Right renal cortex interstitium (tissue), 3 donors: ENCODE measurements around the gene SH3RF3. TPM values are rescaled to one million over a fixed set of nuclear protein-coding genes. Genes with fewer than 3 reads are reported as not detected.

Source experiments
- DNase-seq, 3 donors: peaks; one replicate each; pipeline ENCODE4 v3.0.0-alpha.2; 2013; ENCODE audit warnings: low read depth in 3 of 3, low spot score in 2 of 3
- polyA plus RNA-seq, 3 donors: library from polyadenylated mRNA; unstranded; fragments of 120-200 nt; gene quantifications; one replicate each; pipeline ENCODE4 v1.2.1, GENCODE V29; 2013; ENCODE audit not compliant: insufficient read length in 3 of 3

The SH3RF3 gene
- polyA plus RNA-seq, 3 donors = 4.3 to 4.5 (median 4.3) TPM

GRCh38 chr2:109344270-109344805 lies 215.3 kb downstream of the SH3RF3 start:
- DNase-seq = no peak

DNA sequence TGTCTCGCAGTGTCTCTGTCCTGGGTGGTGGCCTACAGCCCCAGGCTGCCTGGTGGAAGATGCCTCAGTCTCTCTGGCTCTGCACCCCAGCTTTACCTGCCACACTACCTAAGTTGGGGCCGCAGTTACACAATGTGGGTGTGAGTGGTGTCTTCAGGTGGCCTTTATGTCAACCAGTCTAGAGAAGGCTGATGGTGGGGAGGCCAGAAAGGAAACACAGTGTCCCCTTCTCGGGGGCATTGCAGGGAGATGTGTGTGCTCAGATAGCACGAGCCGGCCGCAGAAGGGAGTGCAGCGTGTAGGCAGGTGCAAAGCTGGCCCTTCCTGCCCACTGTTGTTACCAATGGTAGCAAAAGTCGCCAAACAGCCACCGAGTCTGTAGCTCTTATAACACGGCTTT lies 216.1 kb downstream of the SH3RF3 start:
- no peak for DNase-seq

GRCh38 chr2:109345653-109346480 lies 216.9 kb downstream of the SH3RF3 start:
- no peak for DNase-seq

GRCh38 chr2:109346601-109347228 lies 217.7 kb downstream of the SH3RF3 start:
- no peak for DNase-seq

GRCh38 chr2:109347626-109348025 lies 218.6 kb downstream of the SH3RF3 start:
- DNase-seq = no peak

- no peak for DNase-seq
Measured at GRCh38 chr2:109348190-109348589, 219.2 kb downstream of the SH3RF3 start.

DNA sequence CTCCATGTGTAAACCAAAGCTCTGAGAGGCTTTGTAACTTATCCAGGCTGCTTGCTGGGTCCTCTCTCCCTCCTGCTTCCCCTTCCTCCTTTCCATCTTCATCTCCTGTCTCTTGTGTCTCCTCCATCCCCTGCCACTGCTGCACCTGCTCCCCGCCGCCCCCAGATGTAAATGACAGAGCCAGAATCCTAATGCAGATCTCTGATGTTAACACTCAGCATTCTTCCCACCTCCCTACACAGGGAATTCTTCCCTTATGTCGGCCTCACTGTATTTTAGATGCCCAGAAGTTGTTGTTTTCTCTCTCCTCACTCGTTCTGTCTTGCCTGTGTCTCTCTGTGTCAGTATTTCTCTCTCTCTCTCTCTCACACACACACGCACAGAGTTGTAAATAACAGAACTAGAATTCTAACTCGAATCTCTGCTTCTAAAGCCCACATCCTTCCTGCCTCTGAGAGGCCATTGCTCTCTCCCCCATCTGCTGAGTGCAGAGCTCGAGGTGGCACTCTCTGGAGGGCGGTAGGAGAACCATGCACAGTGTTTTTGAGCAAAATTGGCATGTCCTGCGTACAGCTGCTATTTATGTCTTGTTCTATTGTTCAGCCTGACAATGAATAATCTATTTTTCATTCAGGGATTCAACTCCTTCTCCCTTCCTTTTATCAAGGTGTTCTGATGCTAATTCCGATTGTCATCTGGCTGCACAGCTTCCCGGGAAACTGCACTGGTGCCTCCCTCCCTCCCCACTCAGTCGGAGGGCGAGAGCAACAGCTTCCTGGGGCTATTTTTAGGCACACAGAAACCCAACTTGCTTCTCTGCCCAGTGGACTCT lies 219.9 kb downstream of the SH3RF3 start:
- DNase-seq = no peak

DNA sequence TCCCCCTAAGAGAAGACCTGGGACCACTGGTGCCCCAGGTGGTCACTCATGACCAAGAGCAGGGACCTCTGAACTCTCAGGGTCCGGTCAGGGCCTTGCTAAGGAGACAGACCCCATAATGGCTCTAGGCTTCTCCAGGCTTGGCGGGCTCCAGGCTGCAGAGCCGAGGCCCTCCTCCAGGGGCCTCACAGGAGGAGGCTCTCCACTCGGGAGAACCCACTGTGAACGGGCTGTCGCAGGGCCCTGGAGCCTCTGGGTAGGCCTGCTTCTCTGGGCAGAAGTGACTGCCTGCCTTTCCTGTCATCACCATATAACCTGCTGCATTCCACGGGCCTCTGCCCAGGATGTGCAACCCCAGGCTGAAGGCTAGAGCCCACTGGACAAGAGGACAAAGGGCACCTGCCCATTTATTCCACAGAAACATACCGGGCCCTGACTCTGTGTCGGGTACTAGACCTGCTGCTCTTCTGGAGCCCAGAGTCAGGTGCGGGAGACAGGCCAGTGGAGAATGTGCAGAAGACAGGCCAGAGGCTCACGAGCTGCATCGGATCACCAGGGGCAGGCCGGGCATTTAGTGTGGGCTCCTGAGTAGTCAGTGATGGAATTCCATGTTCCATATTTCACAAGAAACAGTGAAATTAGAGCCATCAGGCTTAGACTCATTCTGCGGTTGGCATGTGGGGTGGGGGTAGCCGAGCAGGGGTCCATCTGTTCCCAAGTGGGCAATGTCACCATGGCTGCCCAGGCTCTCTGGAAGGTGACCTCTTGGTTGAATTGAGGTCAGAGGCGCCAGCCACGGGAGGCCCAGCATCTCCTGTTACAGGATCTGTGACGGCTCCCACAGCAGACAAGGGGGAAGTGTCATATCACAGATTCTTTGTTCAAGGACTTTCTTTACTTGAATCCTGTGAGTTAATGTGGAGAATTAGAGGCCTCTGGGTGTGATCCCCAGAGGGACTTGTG lies 220.8 kb downstream of the SH3RF3 start:
- no peak for DNase-seq

- no peak for DNase-seq
Measured at GRCh38 chr2:109350526-109350925, 221.5 kb downstream of the SH3RF3 start.

- no peak for DNase-seq
Measured at GRCh38 chr2:109351164-109351756, 222.3 kb downstream of the SH3RF3 start.

GRCh38 chr2:109352056-109352897 lies 223.3 kb downstream of the SH3RF3 start:
- no peak for DNase-seq

DNA sequence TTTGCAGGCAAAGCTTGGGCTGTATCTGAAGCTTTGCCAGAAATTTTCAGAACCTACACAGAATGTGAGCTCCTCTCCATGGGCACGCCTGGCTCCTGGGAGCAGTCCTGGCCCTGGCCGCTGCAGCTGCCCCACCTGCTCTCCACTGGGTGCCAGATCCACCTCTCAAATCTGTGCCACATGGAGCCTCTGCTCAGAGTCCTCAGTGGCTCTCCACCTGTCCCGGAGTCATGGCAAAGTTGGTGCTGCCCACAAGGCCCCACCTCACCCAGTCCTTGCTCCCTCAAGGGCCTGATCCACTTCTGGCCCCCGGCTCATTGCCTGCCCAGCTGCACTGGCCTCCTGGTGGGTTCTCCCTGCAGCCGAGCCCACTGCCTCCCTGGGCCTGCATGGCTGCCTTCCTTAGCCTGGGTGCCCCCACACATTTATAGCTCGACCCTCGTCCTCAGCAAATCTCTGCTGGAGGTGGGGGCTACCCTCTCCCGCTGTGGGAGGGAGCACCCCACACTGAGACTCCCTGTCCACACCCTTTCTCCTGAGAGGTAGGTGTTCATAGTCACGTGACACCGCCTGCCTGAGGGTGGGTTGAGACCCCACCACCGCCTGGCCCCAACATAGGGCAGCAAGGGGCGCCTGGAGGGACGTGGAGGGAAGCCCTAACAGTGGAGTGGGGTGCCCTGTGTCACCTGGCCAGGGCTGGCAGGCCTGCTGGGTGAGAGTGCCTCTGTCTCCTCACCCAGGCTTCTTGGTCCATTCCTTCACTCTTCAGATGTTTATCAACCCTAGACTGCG lies 224.1 kb downstream of the SH3RF3 start:
- DNase-seq = no peak

- no peak for DNase-seq
Measured at GRCh38 chr2:109353806-109354745, 225.1 kb downstream of the SH3RF3 start.

DNA sequence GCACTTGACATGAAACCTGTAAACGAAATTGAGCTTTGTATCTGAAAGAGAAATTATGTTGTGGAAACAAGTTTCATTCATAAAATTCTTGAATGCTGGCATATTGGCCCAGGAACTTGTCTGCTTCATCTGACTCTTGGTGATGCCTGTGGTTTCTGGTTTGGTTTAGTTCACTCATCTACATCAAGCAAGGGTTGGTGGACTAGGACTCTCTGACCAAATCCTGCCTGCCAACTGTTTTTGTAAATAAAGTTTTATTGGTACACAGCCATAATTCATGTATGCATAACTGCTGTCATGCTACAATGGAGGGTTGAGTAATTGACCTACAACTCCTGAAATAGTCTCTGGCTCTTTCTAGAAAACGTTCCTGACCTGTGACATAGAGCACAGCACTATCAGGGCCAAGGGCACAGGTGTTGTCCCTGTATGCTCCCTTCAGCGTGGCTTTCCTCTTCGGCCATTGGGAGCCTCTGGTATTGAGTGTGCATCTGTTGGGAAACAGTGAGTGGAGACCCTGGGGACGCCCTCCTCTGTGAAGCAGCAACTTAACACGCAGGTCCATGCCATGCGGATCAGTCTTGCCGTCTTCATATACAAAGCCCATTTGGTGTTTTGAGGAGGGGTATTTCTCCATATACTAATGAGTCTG lies 226.3 kb downstream of the SH3RF3 start:
- DNase-seq = no peak

- no peak for DNase-seq
Measured at GRCh38 chr2:109356324-109357035, 227.5 kb downstream of the SH3RF3 start.

DNA sequence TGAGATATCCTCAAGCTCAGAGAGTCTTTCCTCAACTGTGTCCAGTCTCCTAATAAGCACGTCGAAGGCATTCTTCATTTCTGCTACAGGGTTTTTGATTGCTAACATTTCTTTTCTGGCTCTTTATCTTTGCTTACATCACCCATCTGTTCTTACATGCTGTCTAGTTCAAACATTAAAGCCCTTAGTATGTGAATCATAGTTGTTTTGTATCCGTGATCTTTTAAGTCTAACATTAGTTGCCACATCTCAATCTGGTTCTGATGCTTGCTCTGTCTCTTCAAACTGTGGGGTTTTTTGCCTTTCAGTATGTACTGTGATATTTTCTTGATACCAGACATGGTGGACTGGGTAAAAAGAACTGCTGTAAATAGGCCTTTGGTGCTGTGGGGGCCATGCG lies 235.2 kb downstream of the SH3RF3 start:
- DNase-seq = no peak
